Liver (tissue), 9 donors: Measurements from ENCODE around the gene KDM2A. TPM values are rescaled to one million over a fixed set of nuclear protein-coding genes. Genes with fewer than 3 reads are reported as not detected.

Source experiments
- DNase-seq: peaks from one replicate; pipeline ENCODE4 v3.0.0-alpha.2; 2017; ENCODE audit warnings: low spot score
- H3K27ac ChIP-seq, 2 donors: one replicate each; pipeline ENCODE4 v1.7.0; 2013; ENCODE audit warnings: inconsistent platforms in 2 of 2, low read length in 2 of 2, control low read depth in 1 of 2, low read depth in 1 of 2, mild to moderate bottlenecking in 1 of 2
- H3K27me3 ChIP-seq, 4 donors: one replicate each; pipeline versions ENCODE4 v1.6.1 to v1.7.0; 2013; ENCODE audit warnings: low read length in 3 of 4, inconsistent platforms in 1 of 4, mild to moderate bottlenecking in 1 of 4, moderate library complexity in 1 of 4; ENCODE audit not compliant: control insufficient read depth in 4 of 4, insufficient read depth in 4 of 4
- H3K36me3 ChIP-seq, 4 donors: one replicate each; pipeline versions ENCODE4 v1.6.1 to v1.7.0; 2013; ENCODE audit warnings: low read length in 3 of 4, mild to moderate bottlenecking in 3 of 4, low read depth in 1 of 4, moderate library complexity in 1 of 4; ENCODE audit not compliant: control insufficient read depth in 4 of 4, insufficient read depth in 3 of 4
- H3K4me1 ChIP-seq, 4 donors: one replicate each; pipeline versions ENCODE4 v1.6.1 to v1.7.0; 2013; ENCODE audit warnings: low read length in 3 of 4, mild to moderate bottlenecking in 3 of 4, moderate library complexity in 1 of 4; ENCODE audit not compliant: control insufficient read depth in 4 of 4, insufficient read depth in 4 of 4
- H3K4me3 ChIP-seq, 3 donors: one replicate each; pipeline versions ENCODE4 v1.6.1 to v1.7.0; 2013; ENCODE audit warnings: low read length in 3 of 3, control low read depth in 1 of 3, low read depth in 1 of 3, mild to moderate bottlenecking in 1 of 3
- H3K9ac ChIP-seq, 2 donors: one replicate each; pipeline ENCODE4 v1.7.0; 2013; ENCODE audit warnings: low read length in 2 of 2, mild to moderate bottlenecking in 2 of 2, moderate library complexity in 2 of 2, control low read depth in 1 of 2, low read depth in 1 of 2
- H3K9me3 ChIP-seq, 4 donors: one replicate each; pipeline versions ENCODE4 v1.6.1 to v1.7.0; 2013; ENCODE audit warnings: low read length in 3 of 4; ENCODE audit not compliant: control insufficient read depth in 4 of 4
- ATF3 ChIP-seq: IDR thresholded peaks from 2 replicates; pipeline ENCODE4 v1.6.1; 2016; ENCODE audit warnings: antibody characterized with exemption
- CTCF ChIP-seq: fragments of 150-350 bp; IDR thresholded peaks from 2 replicates; pipeline ENCODE4 v1.5.1; 2017; ENCODE audit warnings: improper control_type of control experiment, low read depth, low read length; ENCODE audit not compliant: missing input control
- EGR1 ChIP-seq, 2 donors: IDR thresholded peaks; 2 replicates each; pipeline ENCODE4 v1.6.1; 2016 to 2018; ENCODE audit warnings: antibody characterized with exemption in 2 of 2, low read depth in 2 of 2
- FOXA1 ChIP-seq: IDR thresholded peaks from 2 replicates; pipeline ENCODE4 v1.6.1; 2016; ENCODE audit warnings: antibody characterized with exemption
- GABPA ChIP-seq, 2 donors: IDR thresholded peaks in 1 of 2; conservative IDR thresholded peaks in 1 of 2; 2 replicates each; pipeline ENCODE4 v1.6.1; 2016; ENCODE audit warnings: antibody characterized with exemption in 2 of 2, mild to moderate bottlenecking in 1 of 2, moderate library complexity in 1 of 2
- HNF4G ChIP-seq: IDR thresholded peaks from 2 replicates; pipeline ENCODE4 v1.6.1; 2016; ENCODE audit warnings: antibody characterized with exemption
- RAD21 ChIP-seq, 2 donors: IDR thresholded peaks; 2 replicates each; pipeline ENCODE4 v1.6.1; 2016; ENCODE audit warnings: antibody characterized with exemption in 2 of 2, mild to moderate bottlenecking in 2 of 2
- REST ChIP-seq: IDR thresholded peaks from 2 replicates; pipeline ENCODE4 v1.6.1; 2016; ENCODE audit warnings: antibody characterized with exemption, mild to moderate bottlenecking
- SP1 ChIP-seq: IDR thresholded peaks from 2 replicates; pipeline ENCODE4 v1.6.1; 2018; ENCODE audit warnings: antibody characterized with exemption, mild to moderate bottlenecking
- TAF1 ChIP-seq: conservative IDR thresholded peaks from 2 replicates; pipeline ENCODE4 v1.6.1; 2016; ENCODE audit warnings: antibody characterized with exemption, mild to moderate bottlenecking
- YY1 ChIP-seq: IDR thresholded peaks from 2 replicates; pipeline ENCODE4 v1.6.1; 2016; ENCODE audit warnings: antibody characterized with exemption, mild to moderate bottlenecking
- ZBTB33 ChIP-seq: IDR thresholded peaks from 2 replicates; pipeline ENCODE4 v1.6.1; 2016; ENCODE audit warnings: antibody characterized with exemption
- WGBS: extraction: QIAGEN DNeasy Blood & Tissue Kit; methylation state at CpG from one replicate; pipeline ENCODE4 v1.1.7; 2013; 5-methylcytosine and 5-hydroxymethylcytosine counted together
- polyA plus RNA-seq, 2 donors: library from polyadenylated mRNA; stranded (reverse) in 1 of 2; unstranded in 1 of 2; fragments of 200-250 nt in 1 of 2; fragments of >200 nt in 1 of 2; fragmentation: Nextera tagmentation in 1 of 2; extraction: Ambion mirVana in 1 of 2; gene quantifications; one replicate each; pipeline versions ENCODE4 v1.2.1 to v1.2.3, GENCODE V29; 2013 to 2015
- total RNA-seq, 2 donors: library from RNA; depleted of rRNA; stranded (reverse); fragments of >200 nt; gene quantifications; one replicate each; pipeline ENCODE4 v1.2.3, GENCODE V29; 2014
- donor health status: healthy.
- donor health status: healthy.
- donor health status: healthy.
- donor health status: healthy.
- donor health status: healthy.

The KDM2A gene
- total and polyA plus RNA-seq, 4 donors: 8.3 to 44.9 (median 22.4) TPM

- Histone ChIP-seq H3K9me3 (no peaks in the 10 kb centered on the region), H3K4me3 (no peak overlapping the region), H3K27ac (no peak overlapping the region), H3K4me1 (peaks cover 0 to 24% (median 13%) of the 10 kb centered on the region in 4 donors), H3K36me3 (peaks cover 0 to 3% (median 3%) of the 10 kb centered on the region in 4 donors), H3K27me3 (no peaks in the 10 kb centered on the region), H3K9ac (no peak overlapping the region)
- no peak for DNase-seq
- TF ChIP-seq ATF3: no peak
- WGBS: 97% methylated on average over 33 of the region's 33 CpGs
These were observed 172.7 kb downstream of the KDM2A start for GRCh38 chr11:67291481-67292381.

- no peak for DNase-seq
- Histone ChIP-seq H3K27ac (no peak overlapping the region), H3K4me3 (no peak overlapping the region), H3K9me3 (no peaks in the 10 kb centered on the region), H3K4me1 (peaks cover 0 to 20% (median 11%) of the 10 kb centered on the region in 4 donors), H3K36me3 (peaks cover 0 to 3% (median 3%) of the 10 kb centered on the region in 4 donors), H3K9ac (no peak overlapping the region), H3K27me3 (no peaks in the 10 kb centered on the region)
- TF ChIP-seq EGR1 (IDR thresholded peaks at IDR 0.05; ENCODE audit: low read depth in 2 of 2): no peak
- TF ChIP-seq FOXA1: no peak
- no peak for TF ChIP-seq GABPA (IDR thresholded peaks at IDR 0.05 in 1 of 2, conservative IDR thresholded peaks at IDR 0.05 in 1 of 2)
- no peak for TF ChIP-seq SP1
- no peak for TF ChIP-seq ZBTB33
- no peak for TF ChIP-seq HNF4G
- TF ChIP-seq YY1: no peak
- TF ChIP-seq REST: no peak
- TF ChIP-seq TAF1: no peak
- TF ChIP-seq CTCF: no peak
- TF ChIP-seq RAD21 (IDR thresholded peaks at IDR 0.05): no peak
- WGBS: 61% methylated on average over 3 of the region's 3 CpGs
These were observed 173.6 kb downstream of the KDM2A start for GRCh38 chr11:67292671-67293070.
